ENCODE measurements around the gene ZFP92.

The ZFP92 gene

DNA sequence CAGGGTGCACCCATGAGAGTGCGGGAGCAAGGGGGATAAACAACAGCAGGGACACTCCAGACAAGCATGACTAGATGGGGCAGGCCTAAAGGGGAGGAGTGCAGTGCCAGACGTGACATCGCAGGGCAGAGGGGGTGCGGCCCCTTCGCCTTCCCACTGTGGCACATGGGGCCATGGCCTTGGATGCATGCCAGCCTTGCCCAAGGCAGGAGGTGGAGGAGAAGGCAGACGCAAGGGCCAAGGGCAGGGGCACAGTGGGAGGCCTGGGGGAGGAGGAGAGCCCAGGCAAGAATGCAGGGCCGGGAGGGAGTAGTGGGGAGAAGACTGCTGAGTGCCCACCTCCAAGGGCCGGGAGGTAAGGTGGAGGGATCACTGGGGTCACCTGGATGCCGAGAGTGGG, 31.8 kb upstream of the ZFP92 start:
- H3K27ac ChIP-seq (ENCODE audit: low read length): no peak overlapping the region
- H3K9me2 ChIP-seq (replicated peaks; ENCODE audit: insufficient read depth, low read length): no peaks in the 10 kb centered on the region
- TF ChIP-seq EZH2 (optimal IDR thresholded peaks at IDR 0.05; ENCODE audit: low read depth, low read length) (no peak), EZH2phosphoT487 (IDR thresholded peaks at IDR 0.05; ENCODE audit: low read length) (no peak), CTCF (IDR thresholded peaks at IDR 0.05; ENCODE audit: low read length) (no peak)
- no peaks in the 10 kb centered on the region for H3K9me3 ChIP-seq (replicated peaks; ENCODE audit: insufficient read depth, low read length)
- DNase-seq: no peak
- no peak overlapping the region for H3K9ac ChIP-seq (ENCODE audit: low read length)
- H4K20me1 ChIP-seq (ENCODE audit: insufficient read depth, low read length): no peaks in the 10 kb centered on the region
- H3K36me3 ChIP-seq (replicated peaks; ENCODE audit: insufficient read depth, low read length): no peaks in the 10 kb centered on the region
- no peaks in the 10 kb centered on the region for H3F3A ChIP-seq (ENCODE audit: insufficient read depth, low read length)
- no peaks in the 10 kb centered on the region for H3K27me3 ChIP-seq (replicated peaks; ENCODE audit: insufficient read depth, low read length)
- H3K4me3 ChIP-seq (ENCODE audit: low read length): no peak overlapping the region
- no peaks in the 10 kb centered on the region for H3K4me1 ChIP-seq (ENCODE audit: low read length)
- no peaks in the 10 kb centered on the region for H3K79me2 ChIP-seq (ENCODE audit: low read length)
- H2AFZ ChIP-seq (ENCODE audit: low read length): no peak overlapping the region
- H3K4me2 ChIP-seq (ENCODE audit: low read depth, low read length): no peak overlapping the region

DNA sequence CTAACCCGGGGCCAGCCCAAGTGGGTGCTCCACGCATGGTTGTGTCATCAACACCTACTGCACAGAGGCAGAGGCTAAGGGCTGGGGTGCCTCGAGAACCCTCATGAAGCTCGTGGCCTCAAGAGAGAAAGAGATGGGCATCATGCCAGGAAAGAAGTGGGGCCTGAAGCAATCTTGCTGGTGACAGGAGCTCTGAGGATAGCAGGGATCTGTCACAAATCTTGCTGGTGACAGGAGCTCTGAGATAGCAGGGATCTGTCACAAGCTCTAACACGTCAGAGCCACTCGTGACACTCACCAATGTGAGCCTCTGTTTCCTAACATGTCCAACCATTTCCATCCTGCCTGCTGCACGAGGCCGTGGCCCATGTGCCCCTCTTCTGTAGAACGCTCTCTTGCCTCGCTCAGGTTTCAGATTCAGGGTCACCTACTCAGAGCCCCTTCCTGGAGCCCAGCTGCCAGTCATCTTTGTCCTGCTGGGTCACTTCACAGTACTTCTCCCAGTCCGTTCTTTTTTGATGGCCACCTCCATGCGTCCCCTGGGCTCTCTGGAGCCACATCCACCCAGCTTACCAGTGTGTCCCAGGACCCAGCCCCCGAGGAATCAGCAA, 31.2 kb upstream of the ZFP92 start:
- H3K36me3 ChIP-seq (replicated peaks; ENCODE audit: insufficient read depth, low read length): no peaks in the 10 kb centered on the region
- no peaks in the 10 kb centered on the region for H3K4me1 ChIP-seq (ENCODE audit: low read length)
- no peak overlapping the region for H3K27ac ChIP-seq (ENCODE audit: low read length)
- H3K9ac ChIP-seq (ENCODE audit: low read length): no peak overlapping the region
- no peaks in the 10 kb centered on the region for H3K27me3 ChIP-seq (replicated peaks; ENCODE audit: insufficient read depth, low read length)
- no peaks in the 10 kb centered on the region for H3K9me2 ChIP-seq (replicated peaks; ENCODE audit: insufficient read depth, low read length)
- H3K4me2 ChIP-seq (ENCODE audit: low read depth, low read length): no peak overlapping the region
- no peak overlapping the region for H2AFZ ChIP-seq (ENCODE audit: low read length)
- H3K79me2 ChIP-seq (ENCODE audit: low read length): no peaks in the 10 kb centered on the region
- no peak for TF ChIP-seq CTCF (IDR thresholded peaks at IDR 0.05; ENCODE audit: low read length)
- TF ChIP-seq EZH2phosphoT487 (IDR thresholded peaks at IDR 0.05; ENCODE audit: low read length): no peak
- no peak for TF ChIP-seq EZH2 (optimal IDR thresholded peaks at IDR 0.05; ENCODE audit: low read depth, low read length)
- no peaks in the 10 kb centered on the region for H3F3A ChIP-seq (ENCODE audit: insufficient read depth, low read length)
- no peaks in the 10 kb centered on the region for H4K20me1 ChIP-seq (ENCODE audit: insufficient read depth, low read length)
- DNase-seq: no peak
- no peak overlapping the region for H3K4me3 ChIP-seq (ENCODE audit: low read length)
- H3K9me3 ChIP-seq (replicated peaks; ENCODE audit: insufficient read depth, low read length): no peaks in the 10 kb centered on the region

DNA sequence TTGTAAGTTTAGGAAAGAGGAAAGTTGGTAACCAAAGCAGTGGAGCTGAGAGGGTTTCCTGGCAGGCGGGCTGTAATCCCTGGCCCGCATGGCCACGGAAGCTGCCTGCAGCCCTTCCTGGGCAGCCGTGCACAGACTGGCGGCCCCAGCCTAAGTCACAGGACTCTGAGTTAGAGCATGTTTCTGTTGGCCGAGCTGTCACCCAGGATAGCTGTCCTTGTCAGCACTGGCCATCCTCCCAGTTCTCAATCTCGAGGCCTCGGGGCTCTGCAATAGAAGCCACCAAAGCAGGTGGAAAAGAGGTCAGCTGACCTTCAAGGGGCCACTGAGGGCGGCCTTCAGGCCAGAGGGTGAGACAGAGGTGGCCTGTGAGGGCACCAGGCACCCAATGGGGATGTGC, 30.6 kb upstream of the ZFP92 start:
- Histone ChIP-seq H3K36me3 (replicated peaks; ENCODE audit: insufficient read depth, low read length) (no peaks in the 10 kb centered on the region), H3F3A (ENCODE audit: insufficient read depth, low read length) (no peaks in the 10 kb centered on the region), H3K27ac (ENCODE audit: low read length) (no peak overlapping the region), H2AFZ (ENCODE audit: low read length) (no peak overlapping the region), H3K4me3 (ENCODE audit: low read length) (no peak overlapping the region), H3K9me3 (replicated peaks; ENCODE audit: insufficient read depth, low read length) (no peaks in the 10 kb centered on the region), H3K27me3 (replicated peaks; ENCODE audit: insufficient read depth, low read length) (no peaks in the 10 kb centered on the region), H3K9me2 (replicated peaks; ENCODE audit: insufficient read depth, low read length) (no peaks in the 10 kb centered on the region), H3K4me1 (ENCODE audit: low read length) (no peaks in the 10 kb centered on the region), H3K9ac (ENCODE audit: low read length) (no peak overlapping the region), H3K4me2 (ENCODE audit: low read depth, low read length) (no peak overlapping the region), H3K79me2 (ENCODE audit: low read length) (no peaks in the 10 kb centered on the region), H4K20me1 (ENCODE audit: insufficient read depth, low read length) (no peaks in the 10 kb centered on the region)
- no peak for DNase-seq
- TF ChIP-seq EZH2phosphoT487 (IDR thresholded peaks at IDR 0.05; ENCODE audit: low read length) (no peak), EZH2 (optimal IDR thresholded peaks at IDR 0.05; ENCODE audit: low read depth, low read length) (no peak), CTCF (IDR thresholded peaks at IDR 0.05; ENCODE audit: low read length) (no peak)

Data from MM.1S (cell line).